ENCODE measurements around the gene RBP2. TPM values are rescaled to one million over a fixed set of nuclear protein-coding genes. Genes with fewer than 3 reads are reported as not detected.

Gene RBP2
- polyA plus RNA-seq, 1 donor from 2014 or later, result not detected

DNA sequence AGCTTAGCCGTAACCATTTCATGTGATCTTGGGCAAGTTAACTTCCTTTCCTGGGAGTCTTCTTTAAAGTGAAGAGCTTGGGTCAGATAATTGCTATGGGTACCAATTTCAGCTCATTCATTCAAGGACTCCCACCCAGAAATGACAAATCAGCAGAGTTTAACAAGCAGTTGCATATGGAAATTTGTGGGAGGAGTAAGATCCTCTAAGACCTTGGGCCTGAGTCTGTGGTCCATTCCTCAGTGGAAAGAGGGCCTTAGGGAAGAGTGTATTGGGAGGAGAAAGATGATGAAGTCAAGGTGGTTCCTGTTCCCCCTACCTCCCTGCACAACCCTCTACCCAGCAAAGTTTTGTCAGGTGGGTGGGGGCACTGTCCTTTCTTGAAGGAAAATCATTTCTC lies 42.1 kb downstream of the RBP2 start:
- H3K79me2 ChIP-seq (replicated peaks; ENCODE audit: insufficient read depth, low read length), result no peaks in the 10 kb centered on the region
- H3K4me2 ChIP-seq (ENCODE audit: low read length), result no peak overlapping the region
- H4K20me1 ChIP-seq (ENCODE audit: insufficient read depth), result no peaks in the 10 kb centered on the region
- no peak overlapping the region for H3K27ac ChIP-seq (ENCODE audit: low read length)
- H3K9me2 ChIP-seq (ENCODE audit: insufficient read depth, low read length), result no peaks in the 10 kb centered on the region
- no peak overlapping the region for H2AFZ ChIP-seq (ENCODE audit: low read depth, low read length)
- no peak overlapping the region for H3K9ac ChIP-seq (ENCODE audit: low read length)
- H3K36me3 ChIP-seq (ENCODE audit: insufficient read depth, low read length), result no peaks in the 10 kb centered on the region
- H3K4me3 ChIP-seq (ENCODE audit: low read length), result no peak overlapping the region
- no peaks in the 10 kb centered on the region for H3K9me3 ChIP-seq (ENCODE audit: low read length)
- no peaks in the 10 kb centered on the region for H3F3A ChIP-seq (ENCODE audit: insufficient read depth, low read length, poor library complexity, severe bottlenecking)
- TF ChIP-seq EP300 (conservative IDR thresholded peaks at IDR 0.05; ENCODE audit: poor library complexity, severe bottlenecking) (no peak), POLR2AphosphoS5 (IDR thresholded peaks at IDR 0.05) (no peak), CTCF (IDR thresholded peaks at IDR 0.05; ENCODE audit: poor library complexity, severe bottlenecking) (no peak), MXI1 (conservative IDR thresholded peaks at IDR 0.05; ENCODE audit: poor library complexity, severe bottlenecking) (no peak), TAF1 (IDR thresholded peaks at IDR 0.05; ENCODE audit: low read depth) (no peak), RAD21 (conservative IDR thresholded peaks at IDR 0.05) (no peak), EZH2 (IDR thresholded peaks at IDR 0.05; ENCODE audit: borderline replicate concordance, insufficient read depth, low read length, poor library complexity, severe bottlenecking) (no peak), SMC3 (conservative IDR thresholded peaks at IDR 0.05; ENCODE audit: poor library complexity) (no peak)
- TF ChIP-seq, protein P1, sequence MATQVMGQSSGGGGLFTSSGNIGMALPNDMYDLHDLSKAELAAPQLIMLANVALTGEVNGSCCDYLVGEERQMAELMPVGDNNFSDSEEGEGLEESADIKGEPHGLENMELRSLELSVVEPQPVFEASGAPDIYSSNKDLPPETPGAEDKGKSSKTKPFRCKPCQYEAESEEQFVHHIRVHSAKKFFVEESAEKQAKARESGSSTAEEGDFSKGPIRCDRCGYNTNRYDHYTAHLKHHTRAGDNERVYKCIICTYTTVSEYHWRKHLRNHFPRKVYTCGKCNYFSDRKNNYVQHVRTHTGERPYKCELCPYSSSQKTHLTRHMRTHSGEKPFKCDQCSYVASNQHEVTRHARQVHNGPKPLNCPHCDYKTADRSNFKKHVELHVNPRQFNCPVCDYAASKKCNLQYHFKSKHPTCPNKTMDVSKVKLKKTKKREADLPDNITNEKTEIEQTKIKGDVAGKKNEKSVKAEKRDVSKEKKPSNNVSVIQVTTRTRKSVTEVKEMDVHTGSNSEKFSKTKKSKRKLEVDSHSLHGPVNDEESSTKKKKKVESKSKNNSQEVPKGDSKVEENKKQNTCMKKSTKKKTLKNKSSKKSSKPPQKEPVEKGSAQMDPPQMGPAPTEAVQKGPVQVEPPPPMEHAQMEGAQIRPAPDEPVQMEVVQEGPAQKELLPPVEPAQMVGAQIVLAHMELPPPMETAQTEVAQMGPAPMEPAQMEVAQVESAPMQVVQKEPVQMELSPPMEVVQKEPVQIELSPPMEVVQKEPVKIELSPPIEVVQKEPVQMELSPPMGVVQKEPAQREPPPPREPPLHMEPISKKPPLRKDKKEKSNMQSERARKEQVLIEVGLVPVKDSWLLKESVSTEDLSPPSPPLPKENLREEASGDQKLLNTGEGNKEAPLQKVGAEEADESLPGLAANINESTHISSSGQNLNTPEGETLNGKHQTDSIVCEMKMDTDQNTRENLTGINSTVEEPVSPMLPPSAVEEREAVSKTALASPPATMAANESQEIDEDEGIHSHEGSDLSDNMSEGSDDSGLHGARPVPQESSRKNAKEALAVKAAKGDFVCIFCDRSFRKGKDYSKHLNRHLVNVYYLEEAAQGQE (IDR thresholded peaks at IDR 0.05; ENCODE audit: borderline replicate concordance), result no peak
- H3K27me3 ChIP-seq (ENCODE audit: insufficient read depth, low read depth, low read length), result no peaks in the 10 kb centered on the region

GRCh38 chr3:139433089-139433488 lies 43.2 kb downstream of the RBP2 start:
- H3K4me3 ChIP-seq (ENCODE audit: low read length), result no peak overlapping the region
- no peaks in the 10 kb centered on the region for H3K9me3 ChIP-seq (ENCODE audit: low read length)
- H3K79me2 ChIP-seq (replicated peaks; ENCODE audit: insufficient read depth, low read length), result no peaks in the 10 kb centered on the region
- H3F3A ChIP-seq (ENCODE audit: insufficient read depth, low read length, poor library complexity, severe bottlenecking), result no peaks in the 10 kb centered on the region
- no peak overlapping the region for H3K27ac ChIP-seq (ENCODE audit: low read length)
- H3K9ac ChIP-seq (ENCODE audit: low read length), result no peak overlapping the region
- no peaks in the 10 kb centered on the region for H3K9me2 ChIP-seq (ENCODE audit: insufficient read depth, low read length)
- H3K27me3 ChIP-seq (ENCODE audit: insufficient read depth, low read depth, low read length), result no peaks in the 10 kb centered on the region
- H2AFZ ChIP-seq (ENCODE audit: low read depth, low read length), result no peak overlapping the region
- H3K36me3 ChIP-seq (ENCODE audit: insufficient read depth, low read length), result no peaks in the 10 kb centered on the region
- H4K20me1 ChIP-seq (ENCODE audit: insufficient read depth), result no peaks in the 10 kb centered on the region
- TF ChIP-seq, protein P1 (IDR thresholded peaks at IDR 0.05; ENCODE audit: borderline replicate concordance), result no peak
- no peak for TF ChIP-seq EP300 (conservative IDR thresholded peaks at IDR 0.05; ENCODE audit: poor library complexity, severe bottlenecking)
- TF ChIP-seq POLR2AphosphoS5 (IDR thresholded peaks at IDR 0.05), result no peak
- TF ChIP-seq CTCF (IDR thresholded peaks at IDR 0.05; ENCODE audit: poor library complexity, severe bottlenecking), result no peak
- no peak for TF ChIP-seq SMC3 (conservative IDR thresholded peaks at IDR 0.05; ENCODE audit: poor library complexity)
- TF ChIP-seq RAD21 (conservative IDR thresholded peaks at IDR 0.05), result no peak
- no peak for TF ChIP-seq MXI1 (conservative IDR thresholded peaks at IDR 0.05; ENCODE audit: poor library complexity, severe bottlenecking)
- H3K4me2 ChIP-seq (ENCODE audit: low read length), result no peak overlapping the region
